ENCODE measurements around the gene ROBO1. TPM values are rescaled to one million over a fixed set of nuclear protein-coding genes. Genes with fewer than 3 reads are reported as not detected.
"Not testable (repeated sequence)": the region's sequence is repeated elsewhere in the genome, so short reads cannot be mapped to it uniquely, and the experiment has no call there.

The ROBO1 gene
- total RNA-seq, 1 donor from 2014 or later, result 78.0 TPM

GRCh38 chr3:78757731-78758130 is 1010.1 kb downstream of the ROBO1 start:
- peaks cover 13% of the 10 kb centered on the region for H3K4me1 Mint-ChIP-seq (ENCODE audit: low read depth)
- no peaks in the 10 kb centered on the region for H3K27me3 Mint-ChIP-seq
- H3K4me3 Mint-ChIP-seq (ENCODE audit: low read depth), result no peak overlapping the region

GRCh38 chr3:78754066-78754743 is 1013.6 kb downstream of the ROBO1 start:
- H3K4me1 Mint-ChIP-seq (ENCODE audit: low read depth), result peaks cover 13% of the 10 kb centered on the region
- no peak for DNase-seq (ENCODE audit: low spot score, unreplicated experiment)
- TF ChIP-seq, protein P1, sequence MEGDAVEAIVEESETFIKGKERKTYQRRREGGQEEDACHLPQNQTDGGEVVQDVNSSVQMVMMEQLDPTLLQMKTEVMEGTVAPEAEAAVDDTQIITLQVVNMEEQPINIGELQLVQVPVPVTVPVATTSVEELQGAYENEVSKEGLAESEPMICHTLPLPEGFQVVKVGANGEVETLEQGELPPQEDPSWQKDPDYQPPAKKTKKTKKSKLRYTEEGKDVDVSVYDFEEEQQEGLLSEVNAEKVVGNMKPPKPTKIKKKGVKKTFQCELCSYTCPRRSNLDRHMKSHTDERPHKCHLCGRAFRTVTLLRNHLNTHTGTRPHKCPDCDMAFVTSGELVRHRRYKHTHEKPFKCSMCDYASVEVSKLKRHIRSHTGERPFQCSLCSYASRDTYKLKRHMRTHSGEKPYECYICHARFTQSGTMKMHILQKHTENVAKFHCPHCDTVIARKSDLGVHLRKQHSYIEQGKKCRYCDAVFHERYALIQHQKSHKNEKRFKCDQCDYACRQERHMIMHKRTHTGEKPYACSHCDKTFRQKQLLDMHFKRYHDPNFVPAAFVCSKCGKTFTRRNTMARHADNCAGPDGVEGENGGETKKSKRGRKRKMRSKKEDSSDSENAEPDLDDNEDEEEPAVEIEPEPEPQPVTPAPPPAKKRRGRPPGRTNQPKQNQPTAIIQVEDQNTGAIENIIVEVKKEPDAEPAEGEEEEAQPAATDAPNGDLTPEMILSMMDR (IDR thresholded peaks at IDR 0.05; ENCODE audit: unreplicated experiment), result no peak
- H3K9me3 Mint-ChIP-seq (ENCODE audit: low read depth), result peaks cover 4% of the 10 kb centered on the region
- no peak overlapping the region for H3K27ac Mint-ChIP-seq
- H3K27me3 Mint-ChIP-seq, result no peaks in the 10 kb centered on the region
- H3K36me3 Mint-ChIP-seq (ENCODE audit: insufficient read depth), result no peaks in the 10 kb centered on the region
- H3K4me3 Mint-ChIP-seq (ENCODE audit: low read depth), result no peak overlapping the region

More at GRCh38 chr3:78757731-78758130, 1010.1 kb downstream of the ROBO1 start:
- no peak for DNase-seq (ENCODE audit: low spot score, unreplicated experiment)
- peaks cover 4% of the 10 kb centered on the region for H3K9me3 Mint-ChIP-seq (ENCODE audit: low read depth)
- TF ChIP-seq, protein P1 (IDR thresholded peaks at IDR 0.05; ENCODE audit: unreplicated experiment), result no peak
- H3K36me3 Mint-ChIP-seq (ENCODE audit: insufficient read depth), result no peaks in the 10 kb centered on the region
- H3K27ac Mint-ChIP-seq, result peak overlapping the region; percentile 45

DNA sequence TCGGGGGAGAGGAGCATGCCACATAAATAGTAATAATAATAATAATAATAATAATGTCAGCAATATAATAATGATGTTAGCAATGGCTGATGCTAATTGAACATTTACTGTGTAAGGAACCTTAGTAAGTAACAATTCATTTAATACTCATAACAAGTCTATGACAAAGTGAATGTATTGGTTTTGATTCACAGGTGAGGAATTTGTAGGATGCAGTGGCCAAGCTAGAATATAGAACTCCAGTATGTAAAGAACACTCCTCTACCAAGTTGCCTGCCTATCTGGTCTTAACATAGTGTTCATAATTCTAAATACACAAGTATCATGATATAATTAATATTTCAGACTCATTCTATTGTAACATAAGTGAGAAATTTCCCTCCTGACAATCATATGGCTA is 1016.5 kb downstream of the ROBO1 start:
- Mint-ChIP-seq H3K9me3 (ENCODE audit: low read depth) (no peaks in the 10 kb centered on the region), H3K27me3 (no peaks in the 10 kb centered on the region), H3K36me3 (ENCODE audit: insufficient read depth) (peaks cover 2% of the 10 kb centered on the region), H3K4me3 (ENCODE audit: low read depth) (no peak overlapping the region), H3K27ac (no peak overlapping the region), H3K4me1 (ENCODE audit: low read depth) (peaks cover 9% of the 10 kb centered on the region)
- TF ChIP-seq, protein P1 (IDR thresholded peaks at IDR 0.05; ENCODE audit: unreplicated experiment), result no peak
- DNase-seq (ENCODE audit: low spot score, unreplicated experiment), result no peak

GRCh38 chr3:78750291-78750690 is 1017.5 kb downstream of the ROBO1 start:
- H3K4me1 Mint-ChIP-seq (ENCODE audit: low read depth), result peaks cover 16% of the 10 kb centered on the region
- H3K27me3 Mint-ChIP-seq; H3K9me3 Mint-ChIP-seq (ENCODE audit: low read depth); H3K27ac Mint-ChIP-seq; DNase-seq (ENCODE audit: low spot score, unreplicated experiment); H3K4me3 Mint-ChIP-seq (ENCODE audit: low read depth); H3K36me3 Mint-ChIP-seq (ENCODE audit: insufficient read depth): not testable (repeated sequence)

GRCh38 chr3:78749056-78749455 is 1018.7 kb downstream of the ROBO1 start:
- Mint-ChIP-seq H3K36me3 (ENCODE audit: insufficient read depth) (peaks cover 5% of the 10 kb centered on the region), H3K9me3 (ENCODE audit: low read depth) (no peaks in the 10 kb centered on the region), H3K27ac (no peak overlapping the region), H3K4me3 (ENCODE audit: low read depth) (no peak overlapping the region), H3K27me3 (no peaks in the 10 kb centered on the region), H3K4me1 (ENCODE audit: low read depth) (peaks cover 11% of the 10 kb centered on the region)
- TF ChIP-seq, protein P1 (IDR thresholded peaks at IDR 0.05; ENCODE audit: unreplicated experiment), result no peak
- no peak for DNase-seq (ENCODE audit: low spot score, unreplicated experiment)

GRCh38 chr3:78745847-78746246 is 1022.0 kb downstream of the ROBO1 start:
- no peaks in the 10 kb centered on the region for H3K9me3 Mint-ChIP-seq (ENCODE audit: low read depth)
- no peak overlapping the region for H3K4me3 Mint-ChIP-seq (ENCODE audit: low read depth)
- no peaks in the 10 kb centered on the region for H3K27me3 Mint-ChIP-seq
- H3K36me3 Mint-ChIP-seq (ENCODE audit: insufficient read depth), result peaks cover 6% of the 10 kb centered on the region
- peaks cover 8% of the 10 kb centered on the region for H3K4me1 Mint-ChIP-seq (ENCODE audit: low read depth)
- TF ChIP-seq, protein P1 (IDR thresholded peaks at IDR 0.05; ENCODE audit: unreplicated experiment), result no peak
- no peak for DNase-seq (ENCODE audit: low spot score, unreplicated experiment)
- no peak overlapping the region for H3K27ac Mint-ChIP-seq
